HG03039 (cell line): ENCODE results near the gene SMIM29.
A peak's percentile ranks its signal among the peaks of the same experiment; 100 is the strongest.
"Not testable (repeated sequence)": the region's sequence is repeated elsewhere in the genome, so short reads cannot be mapped to it uniquely, and the experiment has no call there.

ENCODE experiments used
- ATAC-seq: cut with Tn5 transposase; IDR thresholded peaks from one replicate; pipeline ENCODE4 v1.9.1; 2021; ENCODE audit warnings: mild to moderate bottlenecking, moderate library complexity; ENCODE audit not compliant: unreplicated experiment

Gene SMIM29

GRCh38 chr6:34269132-34269531 is 20.3 kb upstream of the SMIM29 start:
- ATAC-seq = not testable (repeated sequence)

- no peak for ATAC-seq
Measured at GRCh38 chr6:34267746-34268145, 18.9 kb upstream of the SMIM29 start.

GRCh38 chr6:34263484-34263883 is 14.7 kb upstream of the SMIM29 start:
- ATAC-seq = not testable (repeated sequence)

GRCh38 chr6:34260576-34261267 is 11.9 kb upstream of the SMIM29 start:
- ATAC-seq = no peak

- ATAC-seq = no peak
Measured at GRCh38 chr6:34259529-34260069, 10.8 kb upstream of the SMIM29 start.

GRCh38 chr6:34252395-34252794 is 3.6 kb upstream of the SMIM29 start:
- not testable (repeated sequence) for ATAC-seq

GRCh38 chr6:34249469-34250261 is 859 bp upstream of the SMIM29 start:
- peak; percentile 15 for ATAC-seq

- ATAC-seq = peak; percentile 8
Measured at GRCh38 chr6:34248198-34248726, 544 bp downstream of the SMIM29 start.

GRCh38 chr6:34247481-34248197 is 1.2 kb downstream of the SMIM29 start:
- no peak for ATAC-seq

GRCh38 chr6:34246563-34247391 is 2.0 kb downstream of the SMIM29 start:
- ATAC-seq = no peak

- ATAC-seq = no peak
Measured at GRCh38 chr6:34246249-34246562, 2.6 kb downstream of the SMIM29 start.

- not testable (repeated sequence) for ATAC-seq
Measured at GRCh38 chr6:34245761-34246140, 3.1 kb downstream of the SMIM29 start.

GRCh38 chr6:34245032-34245760 is 3.6 kb downstream of the SMIM29 start:
- not testable (repeated sequence) for ATAC-seq

GRCh38 chr6:34243901-34244884 is 4.6 kb downstream of the SMIM29 start:
- ATAC-seq = no peak

GRCh38 chr6:34243131-34243771 is 5.6 kb downstream of the SMIM29 start:
- ATAC-seq = no peak

- no peak for ATAC-seq
Measured at GRCh38 chr6:34242252-34243130, 6.3 kb downstream of the SMIM29 start.
